K562 (cell line): ENCODE results near the gene SGSM2. TPM values are rescaled to one million over a fixed set of nuclear protein-coding genes. Genes with fewer than 3 reads are reported as not detected.

Source experiments
- ATAC-seq: fragments of 200-7000 bp; cut with Tn5 transposase; 3 replicates; pipeline ENCODE4 v1.9.1; 2020; ENCODE audit warnings: moderate library complexity
- BruUV-seq: library from RNA; stranded (reverse); fragments of 400-500 nt; replicated peaks from 2 replicates; lab custom pipeline; 2021; lab: Mats Ljungman, UMichigan
- CTCF ChIA-PET: fragments of 300-600 bp; formaldehyde crosslinking; extraction: SDS; loops from one replicate; lab custom pipeline; 2021; ENCODE audit warnings: low intra/inter-chr PET ratio; lab: Yijun Ruan, JAX
- POLR2A ChIA-PET: fragments of 300-600, 350-650 bp; sonication (Branson Sonifier 250); formaldehyde crosslinking; extraction: SDS; loops from one replicate; lab custom pipeline; 2021; ENCODE audit warnings: antibody characterized with exemption, inconsistent platforms; lab: Yijun Ruan, JAX
- DNase-seq, 4 experiments: peaks; one replicate each; pipeline versions ENCODE4 v3.0.0 to v3.0.0-alpha.2; 2011 to 2018; ENCODE audit warnings: low spot score in 3 of 4, mixed read lengths in 3 of 4; ENCODE audit errors: extremely low read depth in 1 of 4
- FAIRE-seq: peaks from 2 replicates; lab custom pipeline; 2011; peaks lifted over from hg19 to GRCh38; lab: Jason Lieb, UNC
- H2AFZ ChIP-seq: 2 replicates; pipeline ENCODE4 v1.6.0; 2011; ENCODE audit warnings: low read depth, low read length, control low read depth, inconsistent platforms
- H3K27ac ChIP-seq: fragments of 200-600 bp; 3 replicates; pipeline ENCODE4 v1.8.0; 2011; ENCODE audit warnings: low read depth, mild to moderate bottlenecking, control low read depth, inconsistent platforms, low read length, moderate library complexity, mixed read lengths; ENCODE audit errors: extremely low read depth
- H3K27me3 ChIP-seq, 2 experiments: fragments of 300-600 bp in 1 of 2; 2 replicates in 1 of 2; 3 replicates in 1 of 2; pipeline versions ENCODE4 v1.6.0 to v1.8.0; 2011; ENCODE audit warnings: inconsistent platforms in 2 of 2, low read length in 2 of 2, mild to moderate bottlenecking in 1 of 2, mixed read lengths in 1 of 2, moderate library complexity in 1 of 2; ENCODE audit not compliant: control insufficient read depth in 2 of 2, insufficient read depth in 2 of 2
- H3K36me3 ChIP-seq: fragments of 300-600 bp; 3 replicates; pipeline ENCODE4 v1.8.0; 2011; ENCODE audit warnings: mild to moderate bottlenecking, low read length, inconsistent platforms; ENCODE audit not compliant: control insufficient read depth, insufficient read depth
- H3K4me1 ChIP-seq, 2 experiments: fragments of 200-600 bp in 1 of 2; replicated peaks in 1 of 2; 2 replicates in 1 of 2; 3 replicates in 1 of 2; pipeline versions ENCODE4 v1.5.1 to v1.8.0; 2011; ENCODE audit warnings: inconsistent platforms in 2 of 2, low read length in 2 of 2, mild to moderate bottlenecking in 1 of 2, mixed read lengths in 1 of 2, moderate library complexity in 1 of 2; ENCODE audit not compliant: control insufficient read depth in 2 of 2, insufficient read depth in 2 of 2
- H3K4me2 ChIP-seq: 2 replicates; pipeline ENCODE4 v1.6.1; 2011; ENCODE audit warnings: low read length, control low read depth, inconsistent platforms, mixed read lengths; ENCODE audit not compliant: insufficient read depth
- H3K4me3 ChIP-seq: fragments of 200-600 bp; sonication (generic), shearing (Covaris generic); 2 replicates; pipeline ENCODE4 v1.5.1; 2016; ENCODE audit warnings: control low read depth, inconsistent platforms
- H3K79me2 ChIP-seq: fragments of 200-600 bp; 3 replicates; pipeline ENCODE4 v1.8.0; 2011; ENCODE audit warnings: low read length, inconsistent platforms; ENCODE audit not compliant: control insufficient read depth, insufficient read depth
- H3K9ac ChIP-seq, 2 experiments: 2 replicates each; pipeline versions ENCODE4 v1.6.0 to v1.6.1; 2011; ENCODE audit warnings: low read depth in 2 of 2, low read length in 2 of 2, control low read depth in 1 of 2, inconsistent platforms in 1 of 2, mild to moderate bottlenecking in 1 of 2, mixed read lengths in 1 of 2; ENCODE audit not compliant: insufficient read depth in 1 of 2
- H3K9me1 ChIP-seq: one replicate; pipeline ENCODE4 v1.6.0; 2011; ENCODE audit warnings: inconsistent platforms, mild to moderate bottlenecking, low read length, moderate library complexity; ENCODE audit not compliant: control insufficient read depth, insufficient read depth
- H3K9me3 ChIP-seq: replicated peaks from 2 replicates; pipeline ENCODE4 v1.5.1; 2011; ENCODE audit warnings: low read depth, low read length, inconsistent platforms; ENCODE audit not compliant: control insufficient read depth, insufficient read depth
- H4K20me1 ChIP-seq: replicated peaks from 2 replicates; pipeline ENCODE4 v1.6.1; 2011; ENCODE audit warnings: low read length, inconsistent platforms, mixed read lengths; ENCODE audit not compliant: control insufficient read depth, insufficient read depth
- HMGN3 ChIP-seq: IDR thresholded peaks from 2 replicates; pipeline ENCODE4 v1.6.1; 2011; ENCODE audit warnings: borderline replicate concordance, low read depth, mild to moderate bottlenecking, mixed read lengths, low read length; ENCODE audit not compliant: insufficient read length; ENCODE audit errors: extremely low read depth
- WGBS: fragments of 100-300 bp; shearing (Covaris generic); methylation state at CpG from one replicate; pipeline ENCODE4 v1.1.6; 2016; ENCODE audit warnings: low coverage, mixed read lengths; ENCODE audit not compliant: insufficient coverage; ENCODE audit errors: missing lambda C conversion rate; 5-methylcytosine and 5-hydroxymethylcytosine counted together
- in situ Hi-C: fragments of 300-500 bp; cut with MboI; formaldehyde crosslinking; loops from 4 replicates; pipeline ENCODE4 v1.15.0; 2018; ENCODE audit warnings: inconsistent platforms, mixed read lengths
- intact Hi-C: fragments of 100-400 bp; cut with micrococcal nuclease; formaldehyde crosslinking; loops from 2 replicates; pipeline ENCODE4 v1.14.2; 2022
- polyA plus RNA-seq, 8 experiments: library from polyadenylated mRNA; depleted of rRNA in 4 of 8; stranded (reverse) in 5 of 8; unstranded in 3 of 8; fragments of >200 nt; fragmentation: Nextera tagmentation in 2 of 8; fragmentation: Illumina TruSeq in 1 of 8; extraction: Ambion mirVana in 2 of 8; extraction: Trizol in 1 of 8; gene quantifications; 2 replicates each; pipeline versions ENCODE4 v1.2.1 to v1.2.3, GENCODE V29; 2011 to 2014; ENCODE audit warnings: inconsistent platforms in 1 of 8, missing spikeins in 1 of 8
- total RNA-seq, 7 experiments: library from RNA; depleted of rRNA in 6 of 7; stranded (reverse); fragments of >200 nt in 6 of 7; fragmentation: Illumina TruSeq in 2 of 7; extraction: Trizol in 2 of 7; gene quantifications; 2 replicates each; pipeline versions ENCODE4 v1.2.1 to v1.2.3, GENCODE V29; 2011 to 2021; ENCODE audit warnings: low replicate concordance in 1 of 7

Gene SGSM2
- total and polyA plus RNA-seq, 9 of the 15 experiments (the other 6 are each of a cell fraction or from before 2014, with no cell fraction given): 0.20 to 26.3 (median 14.8) TPM

- Histone ChIP-seq H3K36me3 (peaks cover 19% of the 10 kb centered on the region; the same call in 2 of the 3 replicates), H3K4me2 (no peak overlapping the region), H3K27me3 (no peaks in the 10 kb centered on the region), H3K4me1 (peaks cover 24 to 49% of the 10 kb centered on the region in 2 experiments), H3K79me2 (peaks cover 15% of the 10 kb centered on the region), H4K20me1 (no peaks in the 10 kb centered on the region), H3K4me3 (no peak overlapping the region), H2AFZ (no peak overlapping the region), H3K9me1 (no peaks in the 10 kb centered on the region), H3K9me3 (no peaks in the 10 kb centered on the region), H3K27ac (no peak overlapping the region), H3K9ac (peak overlapping the region in 1 of 2 experiments; percentile 35; a peak in 1 of 4 replicates)
- DNase-seq: no peak
- no peak for ATAC-seq
- FAIRE-seq: no peak
- intact Hi-C loops: no loop called here
- no TSS peak for BruUV-seq
- ChIA-PET CTCF (interaction anchor here (1.4 kb wide), 1 partner anchor 29 kb away, joined by 4 read pairs; no protein-coding TSS in a partner anchor), POLR2A (interaction anchor here (0.5 to 0.6 kb wide), 2 partner anchors 380 to 544 kb away, joined by 3 read pairs; no protein-coding TSS in a partner anchor)
- 59% methylated on average over 5 of the region's 22 CpGs for WGBS
- in situ Hi-C loops: no loop called here
- no peak for TF ChIP-seq HMGN3
Measured at GRCh38 chr17:2386400-2387085, 49.2 kb downstream of the SGSM2 start.
